ENCODE data around the gene APH1B.

The APH1B gene

DNA sequence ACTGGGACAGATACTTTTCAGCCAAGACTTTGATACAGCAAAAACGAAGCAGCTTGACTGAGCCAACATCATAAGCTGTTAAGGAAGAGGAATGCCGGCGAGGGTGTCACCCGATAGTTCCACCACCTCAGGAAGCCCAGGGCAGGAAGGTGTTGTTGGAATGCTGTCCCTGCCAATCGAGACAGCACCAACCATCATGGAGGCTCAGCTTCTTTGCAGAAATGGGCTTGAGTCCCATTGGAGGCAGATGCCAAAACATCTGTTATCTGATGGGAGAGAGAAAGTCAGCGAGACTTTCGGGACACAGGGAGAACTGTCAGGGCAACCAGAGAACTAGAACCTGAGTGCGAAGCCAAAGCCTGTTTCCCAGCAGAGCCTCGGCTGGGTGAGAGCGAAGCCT, 53.5 kb downstream of the APH1B start:
- TF ChIP-seq, protein P1, sequence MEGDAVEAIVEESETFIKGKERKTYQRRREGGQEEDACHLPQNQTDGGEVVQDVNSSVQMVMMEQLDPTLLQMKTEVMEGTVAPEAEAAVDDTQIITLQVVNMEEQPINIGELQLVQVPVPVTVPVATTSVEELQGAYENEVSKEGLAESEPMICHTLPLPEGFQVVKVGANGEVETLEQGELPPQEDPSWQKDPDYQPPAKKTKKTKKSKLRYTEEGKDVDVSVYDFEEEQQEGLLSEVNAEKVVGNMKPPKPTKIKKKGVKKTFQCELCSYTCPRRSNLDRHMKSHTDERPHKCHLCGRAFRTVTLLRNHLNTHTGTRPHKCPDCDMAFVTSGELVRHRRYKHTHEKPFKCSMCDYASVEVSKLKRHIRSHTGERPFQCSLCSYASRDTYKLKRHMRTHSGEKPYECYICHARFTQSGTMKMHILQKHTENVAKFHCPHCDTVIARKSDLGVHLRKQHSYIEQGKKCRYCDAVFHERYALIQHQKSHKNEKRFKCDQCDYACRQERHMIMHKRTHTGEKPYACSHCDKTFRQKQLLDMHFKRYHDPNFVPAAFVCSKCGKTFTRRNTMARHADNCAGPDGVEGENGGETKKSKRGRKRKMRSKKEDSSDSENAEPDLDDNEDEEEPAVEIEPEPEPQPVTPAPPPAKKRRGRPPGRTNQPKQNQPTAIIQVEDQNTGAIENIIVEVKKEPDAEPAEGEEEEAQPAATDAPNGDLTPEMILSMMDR (conservative IDR thresholded peaks at IDR 0.05; ENCODE audit: control insufficient read depth, insufficient read depth, low read depth, low read length) = no peak
- no peak overlapping the region for H3K4me3 ChIP-seq (ENCODE audit: control insufficient read depth, low read depth, low read length)
- no peak for DNase-seq (ENCODE audit: low read depth)

DNA sequence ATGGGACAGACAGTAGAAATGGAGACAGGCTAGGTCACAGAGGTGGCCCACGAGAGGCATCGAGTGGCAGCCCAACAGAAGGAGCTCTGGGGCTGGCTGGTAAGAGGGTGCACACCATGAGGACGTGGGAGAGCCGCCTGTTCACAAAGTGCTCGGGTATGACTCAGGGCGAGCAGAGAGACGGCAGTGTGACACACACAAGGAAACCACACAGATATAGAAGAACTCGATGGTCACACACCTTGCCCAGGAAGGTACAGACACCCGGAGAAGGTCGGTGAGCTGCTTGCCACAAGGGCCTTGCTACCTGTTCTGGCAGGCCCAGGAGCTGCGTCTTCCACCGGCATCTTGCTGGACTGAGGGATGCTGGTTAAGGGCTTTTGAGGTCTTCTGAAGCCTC, 54.1 kb downstream of the APH1B start:
- DNase-seq (ENCODE audit: low read depth) = peak; percentile 35
- TF ChIP-seq, protein P1 (conservative IDR thresholded peaks at IDR 0.05; ENCODE audit: control insufficient read depth, insufficient read depth, low read depth, low read length) = no peak
- H3K4me3 ChIP-seq (ENCODE audit: control insufficient read depth, low read depth, low read length) = no peak overlapping the region

DNA sequence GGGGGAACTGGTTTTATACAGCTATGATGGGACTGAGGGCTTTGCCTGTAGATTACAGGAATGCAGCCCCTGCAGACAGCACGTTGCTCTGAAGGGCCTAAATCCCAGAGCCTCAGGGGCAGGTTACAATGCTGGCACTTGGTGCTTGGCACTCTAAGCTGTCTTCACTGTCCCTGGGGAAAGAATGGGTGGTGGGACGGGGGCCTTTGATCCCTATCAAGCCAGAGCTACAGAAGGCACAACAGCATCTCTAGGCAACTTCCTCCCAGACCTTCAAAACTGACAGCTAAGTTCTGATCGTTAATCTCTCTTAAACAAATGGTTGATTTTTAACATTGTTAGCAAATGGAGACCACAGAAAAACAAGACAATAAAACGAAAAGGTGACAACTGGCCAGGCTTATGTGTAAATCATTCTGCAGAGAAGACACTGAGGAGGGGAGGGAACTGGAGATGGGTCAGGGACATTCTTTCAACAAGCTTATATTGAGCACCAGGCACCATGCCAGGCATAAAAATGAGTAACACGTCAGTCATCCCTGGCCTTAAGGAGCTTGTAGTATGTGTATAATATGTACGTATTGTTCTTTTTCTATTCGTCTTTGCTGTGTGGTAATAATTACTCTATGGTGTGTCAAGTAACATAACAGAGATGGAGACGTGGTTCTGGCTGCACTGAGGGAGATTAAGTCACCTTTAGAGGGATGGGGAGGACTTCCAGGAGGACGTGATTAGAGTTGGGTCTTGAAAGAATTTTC, 55.1 kb downstream of the APH1B start:
- TF ChIP-seq, protein P1 (conservative IDR thresholded peaks at IDR 0.05; ENCODE audit: control insufficient read depth, insufficient read depth, low read depth, low read length) = no peak
- DNase-seq (ENCODE audit: low read depth) = peak; percentile 97
- H3K4me3 ChIP-seq (ENCODE audit: control insufficient read depth, low read depth, low read length) = no peak overlapping the region

DNA sequence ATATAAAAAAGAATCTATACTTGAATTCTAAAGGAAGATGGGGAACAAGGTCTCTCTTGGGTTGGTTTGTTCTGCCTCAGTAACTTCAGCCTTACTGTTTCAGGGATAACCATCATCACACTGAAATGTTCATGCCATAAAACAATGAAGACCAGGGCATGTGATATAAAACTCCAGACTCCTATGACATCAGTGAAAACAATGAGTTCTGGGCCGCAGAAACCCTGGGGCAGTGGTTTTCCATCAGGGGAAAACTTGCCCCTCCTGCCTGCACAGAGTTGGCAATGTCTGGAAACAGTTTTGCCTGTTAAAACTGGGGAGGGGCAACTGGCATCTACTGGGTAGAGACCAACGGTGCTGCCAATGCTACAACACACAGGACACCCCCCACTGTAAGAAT, 57.4 kb downstream of the APH1B start:
- no peak overlapping the region for H3K4me3 ChIP-seq (ENCODE audit: control insufficient read depth, low read depth, low read length)

DNA sequence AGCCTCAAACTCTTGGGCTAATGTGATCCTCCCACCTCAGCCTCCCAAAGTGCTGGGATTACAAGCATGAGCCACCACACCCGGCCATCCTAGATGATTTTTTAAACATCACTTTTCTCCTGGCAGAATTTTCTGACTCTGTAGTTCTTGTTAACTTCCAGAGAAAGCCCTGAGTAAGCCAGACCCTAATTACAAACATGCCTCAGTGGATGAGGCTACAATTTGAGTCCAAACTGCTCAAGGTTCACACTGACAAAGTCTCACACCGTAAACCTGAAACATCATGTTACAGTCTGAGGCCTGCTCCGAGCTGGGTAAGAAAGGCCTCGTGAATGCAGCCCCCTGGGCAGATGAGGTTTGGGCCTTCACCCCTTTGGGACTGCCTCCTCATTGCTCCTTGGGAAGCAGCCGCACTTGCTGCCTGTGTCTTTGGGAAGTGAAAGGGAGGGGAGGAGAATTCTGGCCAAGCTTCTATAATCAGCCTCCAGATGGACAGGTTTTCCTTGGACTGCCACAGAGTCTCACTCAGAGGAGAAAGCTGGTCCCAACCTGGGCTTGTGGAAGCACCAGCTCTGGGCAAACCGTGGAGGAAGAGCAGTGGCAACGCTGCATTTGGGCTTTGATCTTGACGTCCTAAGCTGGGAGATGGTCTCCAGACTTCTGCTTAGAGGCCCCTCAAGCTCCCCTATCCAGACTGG, 58.3 kb downstream of the APH1B start:
- DNase-seq (ENCODE audit: low read depth) = no peak

More for the DNA sequence above, 57.4 kb downstream of the APH1B start:
- no peak for DNase-seq (ENCODE audit: low read depth)
- TF ChIP-seq, protein P1 (conservative IDR thresholded peaks at IDR 0.05; ENCODE audit: control insufficient read depth, insufficient read depth, low read depth, low read length) = no peak

DNA sequence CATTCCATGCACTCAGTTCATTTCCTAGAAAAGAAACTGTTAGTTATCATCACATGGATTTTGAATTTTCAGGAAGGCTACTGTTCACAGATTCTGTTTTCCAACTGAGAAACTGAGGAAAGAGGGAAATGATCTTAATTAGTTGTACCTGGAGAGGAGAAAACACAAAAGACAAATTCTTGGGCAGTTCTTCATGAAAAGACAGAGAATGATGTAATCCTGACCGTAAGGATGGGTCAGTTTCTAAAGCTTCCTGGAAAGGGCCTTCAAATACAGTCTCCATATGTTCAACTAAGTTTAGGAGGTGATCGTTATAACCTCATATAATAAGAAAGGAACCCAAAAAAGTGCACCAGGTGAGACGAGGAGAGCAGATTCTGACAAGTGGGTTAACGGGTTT, 59.6 kb downstream of the APH1B start:
- no peak for DNase-seq (ENCODE audit: low read depth)
- no peak overlapping the region for H3K4me3 ChIP-seq (ENCODE audit: control insufficient read depth, low read depth, low read length)
- TF ChIP-seq, protein P1 (conservative IDR thresholded peaks at IDR 0.05; ENCODE audit: control insufficient read depth, insufficient read depth, low read depth, low read length) = no peak

More for the DNA sequence above, 58.3 kb downstream of the APH1B start:
- H3K4me3 ChIP-seq (ENCODE audit: control insufficient read depth, low read depth, low read length) = no peak overlapping the region
- TF ChIP-seq, protein P1 (conservative IDR thresholded peaks at IDR 0.05; ENCODE audit: control insufficient read depth, insufficient read depth, low read depth, low read length) = no peak
